Spleen (tissue), 11 donors: Measurements from ENCODE around the gene S1PR5. TPM values are rescaled to one million over a fixed set of nuclear protein-coding genes. Genes with fewer than 3 reads are reported as not detected.
"Not testable (repeated sequence)": the region's sequence is repeated elsewhere in the genome, so short reads cannot be mapped to it uniquely, and the experiment has no call there.

Experiments
- DNase-seq: peaks from one replicate; pipeline ENCODE4 v3.0.0-alpha.2; 2020
- H3K27ac ChIP-seq, 8 donors: fragments of 200-600 bp; sonication (generic) in 7 of 8; 1 replicate in 4 of 8; 2 replicates in 4 of 8; pipeline versions ENCODE4 v1.5.0 to v1.8.0; 2016 to 2021; ENCODE audit warnings: inconsistent platforms in 4 of 8, mild to moderate bottlenecking in 4 of 8, moderate library complexity in 1 of 8
- H3K27me3 ChIP-seq, 7 donors: fragments of 200-600 bp; sonication (generic) in 6 of 7; replicated peaks in 1 of 7; 1 replicate in 4 of 7; 2 replicates in 3 of 7; pipeline versions ENCODE4 v1.5.0 to v1.8.0; 2016 to 2021; ENCODE audit warnings: inconsistent platforms in 3 of 7, mild to moderate bottlenecking in 1 of 7
- H3K36me3 ChIP-seq, 6 donors: fragments of 200-600 bp; sonication (generic) in 5 of 6; 1 replicate in 4 of 6; 2 replicates in 2 of 6; pipeline versions ENCODE4 v1.5.0 to v1.8.0; 2016 to 2021; ENCODE audit warnings: inconsistent platforms in 2 of 6
- H3K4me1 ChIP-seq, 6 donors: fragments of 200-600 bp; sonication (generic) in 5 of 6; 1 replicate in 3 of 6; 2 replicates in 3 of 6; pipeline versions ENCODE4 v1.5.0 to v1.8.0; 2016 to 2021; ENCODE audit warnings: inconsistent platforms in 3 of 6
- H3K4me3 ChIP-seq, 8 donors: fragments of 200-600 bp; sonication (generic) in 7 of 8; 1 replicate in 4 of 8; 2 replicates in 4 of 8; pipeline versions ENCODE4 v1.5.0 to v1.8.0; 2016 to 2021; ENCODE audit warnings: inconsistent platforms in 4 of 8, mild to moderate bottlenecking in 4 of 8, moderate library complexity in 2 of 8
- H3K9me3 ChIP-seq, 8 donors: fragments of 200-600 bp; sonication (generic) in 7 of 8; 1 replicate in 4 of 8; 2 replicates in 4 of 8; pipeline versions ENCODE4 v1.5.0 to v1.8.0; 2016 to 2021; ENCODE audit warnings: inconsistent platforms in 4 of 8
- CTCF ChIP-seq, 11 experiments: fragments of 200-600 bp in 7 of 11; fragments of 450-650 bp in 4 of 11; sonication (generic) in 4 of 11; IDR thresholded peaks in 8 of 11; conservative IDR thresholded peaks in 3 of 11; 1 replicate in 7 of 11; 2 replicates in 4 of 11; pipeline versions ENCODE4 v1.4.0 to v1.8.0; 2016 to 2021; ENCODE audit warnings: antibody characterized with exemption in 11 of 11, inconsistent platforms in 4 of 11, mild to moderate bottlenecking in 1 of 11
- POLR2A ChIP-seq, 3 donors: fragments of 450-650 bp; IDR thresholded peaks; one replicate each; pipeline ENCODE4 v1.5.1; 2017; ENCODE audit warnings: antibody characterized with exemption in 3 of 3, mild to moderate bottlenecking in 1 of 3
- POLR2AphosphoS5 ChIP-seq, 3 donors: sonication (generic); formaldehyde crosslinking; IDR thresholded peaks; one replicate each; pipeline ENCODE4 v1.5.1; 2017; ENCODE audit warnings: antibody characterized with exemption in 3 of 3
- WGBS, 5 donors: extraction: QIAGEN DNeasy Blood & Tissue Kit in 3 of 5; methylation state at CpG; one replicate each; pipeline versions ENCODE4 v1.1.5 to v1.1.7; 2013 to 2018; 5-methylcytosine and 5-hydroxymethylcytosine counted together
- intact Hi-C: fragments of 100-400 bp; cut with DNase I; formaldehyde crosslinking; loops from one replicate; pipeline ENCODE4 v1.15.0; 2023; ENCODE audit warnings: low total_unique reads
- polyA plus RNA-seq, 3 donors: library from polyadenylated mRNA; stranded (reverse); fragments of 200-250 nt; gene quantifications; one replicate each; pipeline ENCODE4 v1.2.1, GENCODE V29; 2013
- total RNA-seq, 7 donors: library from RNA; depleted of rRNA in 3 of 7; stranded (reverse); fragments of >200 nt in 3 of 7; fragmentation: NEBNext Ultra II Directional in 4 of 7; extraction: Animal tissue kit (Norgen Biotek cat#: 25700) in 4 of 7; gene quantifications; one replicate each; pipeline versions ENCODE4 v1.1.0 to v1.2.1, GENCODE V29; 2016 to 2021
- donor health status: healthy with polysubstance abuse.
- donor health status: DM: no; HTN: no; CAD: no; lungs with moderate emphysema.
- donor health status: DM: no; HTN: no; CAD: no.
- donor health status: Bipolar disorder and iron deficiency.
- donor health status: healthy.
- donor health status: DM: no; HTN: no; CAD: no.
- donor health status: DM: yes; HTN: yes; CAD: no.

The S1PR5 gene
- total and polyA plus RNA-seq, 10 donors = 0.52 to 21.2 (median 6.0) TPM

GRCh38 chr19:10553087-10553667 is 35.9 kb upstream of the S1PR5 start:
- peak overlapping the region; percentile 43 to 87 (median 69) for H3K27ac ChIP-seq
- intact Hi-C loops = no loop called here
- TF ChIP-seq CTCF (IDR thresholded peaks at IDR 0.05 in 8 of 11, conservative IDR thresholded peaks at IDR 0.05 in 3 of 11) = no peak
- TF ChIP-seq POLR2A (IDR thresholded peaks at IDR 0.05) = no peak
- no peak for TF ChIP-seq POLR2AphosphoS5 (IDR thresholded peaks at IDR 0.05)
- peak; percentile 79 for DNase-seq
- H3K9me3 ChIP-seq = no peaks in the 10 kb centered on the region
- H3K4me3 ChIP-seq = no peak overlapping the region
- peaks cover 23 to 76% (median 42%) of the 10 kb centered on the region in 6 donors for H3K4me1 ChIP-seq
- WGBS, 5 donors = 42 to 59% (median 53%) methylated on average over 10 to 13 of the region's 13 CpGs
- peaks cover 0 to 100% (median 96%) of the 10 kb centered on the region in 6 donors for H3K36me3 ChIP-seq
- no peaks in the 10 kb centered on the region for H3K27me3 ChIP-seq

- Histone ChIP-seq H3K27ac (peak overlapping the region; percentile 3 to 87 (median 69)), H3K36me3 (peaks cover 0 to 100% (median 94%) of the 10 kb centered on the region in 6 donors), H3K9me3 (no peaks in the 10 kb centered on the region), H3K4me1 (peaks cover 23 to 77% (median 42%) of the 10 kb centered on the region in 6 donors), H3K27me3 (no peaks in the 10 kb centered on the region), H3K4me3 (no peak overlapping the region)
- intact Hi-C loops = no loop called here
- no peak for TF ChIP-seq POLR2A (IDR thresholded peaks at IDR 0.05)
- TF ChIP-seq POLR2AphosphoS5 (IDR thresholded peaks at IDR 0.05) = peak; percentile 12 to 69 (median 32)
- TF ChIP-seq CTCF (IDR thresholded peaks at IDR 0.05 in 8 of 11, conservative IDR thresholded peaks at IDR 0.05 in 3 of 11) = no peak
- no peak for DNase-seq
- 77 to 87% (median 82%) methylated on average over 11 to 12 of the region's 12 CpGs for WGBS, 5 donors
Measured at GRCh38 chr19:10552510-10553053, 35.3 kb upstream of the S1PR5 start.

GRCh38 chr19:10551698-10552301 is 34.6 kb upstream of the S1PR5 start:
- 79 to 86% (median 81%) methylated on average over 10 to 12 of the region's 12 CpGs for WGBS, 5 donors
- intact Hi-C loops = no loop called here
- DNase-seq = no peak
- Histone ChIP-seq H3K36me3 (peaks cover 0 to 100% (median 95%) of the 10 kb centered on the region in 6 donors), H3K27ac (peak overlapping the region in 3 of 8 donors; percentile 77 to 87 (median 79)), H3K4me3 (no peak overlapping the region), H3K9me3 (no peaks in the 10 kb centered on the region), H3K4me1 (peaks cover 23 to 80% (median 43%) of the 10 kb centered on the region in 6 donors), H3K27me3 (no peaks in the 10 kb centered on the region)
- TF ChIP-seq POLR2AphosphoS5 (IDR thresholded peaks at IDR 0.05) = peak in 1 of 3 donors; percentile 55
- no peak for TF ChIP-seq POLR2A (IDR thresholded peaks at IDR 0.05)
- TF ChIP-seq CTCF (IDR thresholded peaks at IDR 0.05 in 8 of 11, conservative IDR thresholded peaks at IDR 0.05 in 3 of 11) = peak in 1 of 11 experiments; percentile 40

- Histone ChIP-seq H3K36me3 (peaks cover 0 to 100% (median 93%) of the 10 kb centered on the region in 6 donors), H3K27ac (peak overlapping the region in 1 of 8 donors; percentile 17), H3K4me1 (peaks cover 23 to 80% (median 45%) of the 10 kb centered on the region in 6 donors)
- WGBS, 5 donors = 93 to 98% (median 97%) methylated on average over 9 of the region's 9 CpGs
- H3K4me3 ChIP-seq, DNase-seq, intact Hi-C loops, H3K27me3 ChIP-seq, H3K9me3 ChIP-seq: not testable (repeated sequence)
Measured at GRCh38 chr19:10551006-10551405, 33.8 kb upstream of the S1PR5 start.
